ENCODE data around the gene BEGAIN. TPM values are rescaled to one million over a fixed set of nuclear protein-coding genes. Genes with fewer than 3 reads are reported as not detected.

Gene BEGAIN
- polyA plus RNA-seq, 2 donors, result 0.28 to 0.88 TPM

DNA sequence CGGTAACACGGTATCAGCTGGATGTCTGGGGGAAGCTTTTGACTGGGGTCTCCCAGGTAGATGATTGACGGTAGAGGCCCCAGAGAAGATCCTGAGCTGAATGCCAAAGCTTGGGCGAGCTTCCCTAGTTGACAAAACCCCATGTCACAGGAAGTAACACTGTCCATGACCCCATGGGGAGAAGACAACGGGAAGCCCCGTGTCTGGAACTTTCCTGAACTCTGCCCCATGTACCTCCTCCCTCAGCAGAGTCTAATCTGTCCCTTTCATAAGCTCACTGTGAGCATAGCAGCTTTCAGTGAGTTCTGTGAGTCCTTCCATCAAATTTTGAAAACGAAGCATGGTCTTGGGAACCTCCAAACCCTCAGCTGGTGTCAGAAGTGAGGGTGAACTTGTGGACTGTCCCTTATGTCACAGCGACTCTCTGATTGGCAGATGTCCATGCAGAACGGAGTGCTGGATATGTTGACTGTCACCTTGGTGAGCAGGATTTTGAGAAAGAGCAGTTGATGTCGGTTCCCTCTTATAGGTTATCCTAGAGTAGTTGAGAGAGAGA is 29.7 kb upstream of the BEGAIN start:
- H3K4me1 ChIP-seq (ENCODE audit: control insufficient read depth in 2 of 2, insufficient read depth in 2 of 2, low read length in 1 of 2), result peaks cover 0 to 2% of the 10 kb centered on the region in 2 donors
- H3K27ac ChIP-seq (ENCODE audit: low read depth in 2 of 2, low read length in 1 of 2), result no peak overlapping the region

DNA sequence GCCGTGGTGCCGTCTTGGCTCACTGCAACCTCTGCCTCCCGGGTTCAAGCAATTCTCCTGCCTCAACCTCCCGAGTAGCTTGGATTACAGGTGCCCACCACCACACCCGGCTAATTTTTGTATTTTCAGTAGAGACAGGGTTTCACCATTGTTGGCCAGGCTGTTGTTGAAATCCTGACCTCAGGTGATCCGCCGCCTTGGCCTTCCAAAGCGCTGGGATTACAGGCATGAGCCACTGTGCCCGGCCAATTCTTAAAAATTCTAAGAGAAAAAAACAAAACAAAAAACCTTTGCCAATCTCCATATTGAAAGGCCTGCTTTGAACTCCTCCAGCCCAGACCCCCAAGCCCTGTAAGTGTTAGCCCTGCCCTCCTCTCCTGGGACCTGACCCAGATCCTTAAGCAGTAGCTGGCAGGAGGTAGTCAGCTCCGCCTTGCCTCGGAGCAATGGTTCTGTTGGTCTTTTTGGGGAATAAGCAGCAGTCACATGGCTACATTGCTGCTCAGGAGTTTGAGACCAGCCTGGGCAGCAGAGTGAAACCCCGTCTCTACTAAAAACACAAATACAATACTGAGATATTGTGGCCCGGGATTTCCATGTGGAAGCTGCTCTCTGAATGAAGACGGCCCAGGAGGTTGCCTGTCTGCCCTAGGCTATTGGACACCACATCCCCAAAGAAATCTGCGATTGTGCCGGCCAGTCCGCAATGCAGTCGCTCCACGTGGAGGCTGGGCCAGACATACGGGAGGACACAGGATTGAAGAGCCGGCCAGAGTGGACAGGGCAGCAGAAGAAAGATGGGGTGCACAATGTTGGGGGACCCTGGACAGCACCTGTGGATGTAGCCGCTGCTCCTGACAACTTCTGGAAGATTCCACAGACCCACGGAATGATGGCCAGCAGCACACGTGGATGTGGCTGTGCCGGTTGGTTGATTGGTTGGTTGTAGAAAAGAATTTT is 28.8 kb upstream of the BEGAIN start:
- WGBS, 2 donors, result 80 to 88% methylated on average over 25 of the region's 25 CpGs
- H3K27ac ChIP-seq (ENCODE audit: low read depth in 2 of 2, low read length in 1 of 2), result no peak overlapping the region
- H3K36me3 ChIP-seq (ENCODE audit: control insufficient read depth in 2 of 2, insufficient read depth in 2 of 2, low read length in 1 of 2), result no peaks in the 10 kb centered on the region
- H3K27me3 ChIP-seq (ENCODE audit: control insufficient read depth in 1 of 2, insufficient read depth in 2 of 2, low read length in 2 of 2), result peaks cover 0 to 4% of the 10 kb centered on the region in 2 donors
- no peak overlapping the region for H3K4me3 ChIP-seq (ENCODE audit: low read depth in 1 of 2, low read length in 2 of 2)
- H3K4me1 ChIP-seq (ENCODE audit: control insufficient read depth in 2 of 2, insufficient read depth in 2 of 2, low read length in 1 of 2), result peaks cover 0 to 2% of the 10 kb centered on the region in 2 donors
- H3K9me3 ChIP-seq (ENCODE audit: control insufficient read depth in 2 of 2, insufficient read depth in 1 of 2, low read depth in 1 of 2, low read length in 1 of 2), result no peaks in the 10 kb centered on the region

More for the DNA sequence above, 29.7 kb upstream of the BEGAIN start:
- 57 to 62% methylated on average over 10 of the region's 10 CpGs for WGBS, 2 donors
- no peak overlapping the region for H3K4me3 ChIP-seq (ENCODE audit: low read depth in 1 of 2, low read length in 2 of 2)
- H3K36me3 ChIP-seq (ENCODE audit: control insufficient read depth in 2 of 2, insufficient read depth in 2 of 2, low read length in 1 of 2), result no peaks in the 10 kb centered on the region
- peaks cover 0 to 4% of the 10 kb centered on the region in 2 donors for H3K27me3 ChIP-seq (ENCODE audit: control insufficient read depth in 1 of 2, insufficient read depth in 2 of 2, low read length in 2 of 2)
- no peaks in the 10 kb centered on the region for H3K9me3 ChIP-seq (ENCODE audit: control insufficient read depth in 2 of 2, insufficient read depth in 1 of 2, low read depth in 1 of 2, low read length in 1 of 2)

DNA sequence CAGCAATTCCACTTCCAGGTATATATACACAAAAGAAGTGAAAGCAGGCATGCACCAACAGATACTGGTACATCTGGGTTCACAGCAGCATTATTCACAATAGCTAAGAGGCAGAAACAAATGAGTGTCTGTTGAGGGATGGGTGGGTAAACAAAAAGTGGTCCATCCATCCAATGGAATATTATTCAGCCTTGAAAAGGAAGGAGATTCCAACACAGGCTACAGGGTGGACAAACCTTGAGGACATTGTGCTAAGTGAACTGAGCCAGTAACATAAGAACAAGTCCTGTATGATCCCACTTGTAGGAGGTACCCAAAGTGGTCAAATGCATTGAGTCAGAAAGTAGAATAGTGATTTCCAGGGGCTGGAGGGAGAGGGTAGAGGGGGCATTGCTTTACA is 27.6 kb upstream of the BEGAIN start:
- no peak overlapping the region for H3K27ac ChIP-seq (ENCODE audit: low read depth in 2 of 2, low read length in 1 of 2)
- peaks cover 0 to 2% of the 10 kb centered on the region in 2 donors for H3K4me1 ChIP-seq (ENCODE audit: control insufficient read depth in 2 of 2, insufficient read depth in 2 of 2, low read length in 1 of 2)
- H3K9me3 ChIP-seq (ENCODE audit: control insufficient read depth in 2 of 2, insufficient read depth in 1 of 2, low read depth in 1 of 2, low read length in 1 of 2), result no peaks in the 10 kb centered on the region
- H3K4me3 ChIP-seq (ENCODE audit: low read depth in 1 of 2, low read length in 2 of 2), result no peak overlapping the region
- peaks cover 0 to 4% of the 10 kb centered on the region in 2 donors for H3K27me3 ChIP-seq (ENCODE audit: control insufficient read depth in 1 of 2, insufficient read depth in 2 of 2, low read length in 2 of 2)
- H3K36me3 ChIP-seq (ENCODE audit: control insufficient read depth in 2 of 2, insufficient read depth in 2 of 2, low read length in 1 of 2), result no peaks in the 10 kb centered on the region

DNA sequence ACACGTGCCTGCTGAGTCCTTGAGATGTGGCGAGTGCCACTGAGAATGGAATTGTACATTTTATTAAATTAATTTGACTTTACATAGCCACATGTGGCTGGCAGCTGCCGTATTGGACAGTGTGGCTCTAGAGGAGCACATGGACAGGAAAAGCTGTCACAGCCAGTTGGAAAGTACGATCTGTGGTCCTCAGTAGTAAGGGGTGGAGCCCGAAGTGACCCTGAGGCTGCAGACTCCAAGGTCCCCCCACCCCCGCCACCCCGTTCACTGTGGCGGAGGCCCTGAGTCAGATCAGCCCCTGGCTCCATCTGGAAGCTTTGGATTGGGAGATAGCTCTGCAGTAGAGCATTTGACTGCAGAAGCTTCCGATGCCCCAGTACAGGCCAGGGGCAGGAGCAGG is 25.8 kb upstream of the BEGAIN start:
- Histone ChIP-seq H3K4me1 (ENCODE audit: control insufficient read depth in 2 of 2, insufficient read depth in 2 of 2, low read length in 1 of 2) (peaks cover 0 to 2% of the 10 kb centered on the region in 2 donors), H3K4me3 (ENCODE audit: low read depth in 1 of 2, low read length in 2 of 2) (no peak overlapping the region), H3K27me3 (ENCODE audit: control insufficient read depth in 1 of 2, insufficient read depth in 2 of 2, low read length in 2 of 2) (no peaks in the 10 kb centered on the region), H3K9me3 (ENCODE audit: control insufficient read depth in 2 of 2, insufficient read depth in 1 of 2, low read depth in 1 of 2, low read length in 1 of 2) (no peaks in the 10 kb centered on the region), H3K27ac (ENCODE audit: low read depth in 2 of 2, low read length in 1 of 2) (no peak overlapping the region), H3K36me3 (ENCODE audit: control insufficient read depth in 2 of 2, insufficient read depth in 2 of 2, low read length in 1 of 2) (no peaks in the 10 kb centered on the region)
- WGBS, 2 donors, result 78 to 80% methylated on average over 9 of the region's 9 CpGs

DNA sequence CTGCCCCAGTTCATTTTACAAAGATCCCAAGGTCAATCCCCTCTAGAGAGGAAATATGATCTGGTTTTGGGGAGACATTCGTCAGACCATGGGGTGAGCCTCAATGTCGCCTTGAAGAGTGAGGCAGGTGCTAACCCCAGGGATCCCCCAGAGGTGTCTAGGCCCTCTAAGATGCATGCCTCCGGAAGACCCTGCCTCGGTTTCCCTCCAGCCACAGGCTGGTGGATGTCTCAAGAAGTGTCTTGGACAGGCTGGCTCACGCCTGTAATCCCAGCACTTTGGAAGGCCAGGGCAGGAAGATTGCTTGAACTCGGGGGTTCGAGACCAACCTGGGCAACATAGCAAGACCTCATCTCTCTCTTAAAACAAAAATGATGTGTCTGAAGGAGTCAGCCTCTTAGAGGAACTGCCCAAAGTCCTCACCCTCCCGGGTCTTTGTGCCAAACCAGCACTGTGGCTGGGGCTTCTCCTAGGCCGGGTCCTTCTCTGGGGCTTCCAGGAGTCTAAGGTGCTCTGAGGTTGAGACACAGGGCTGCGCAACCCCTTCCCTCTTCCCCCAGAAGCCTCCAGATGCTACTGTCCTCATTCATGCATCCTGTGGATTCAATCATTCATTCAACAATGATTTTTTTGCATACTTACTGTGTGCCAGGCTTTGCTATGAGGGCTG is 24.7 kb upstream of the BEGAIN start:
- Histone ChIP-seq H3K4me3 (ENCODE audit: low read depth in 1 of 2, low read length in 2 of 2) (no peak overlapping the region), H3K36me3 (ENCODE audit: control insufficient read depth in 2 of 2, insufficient read depth in 2 of 2, low read length in 1 of 2) (no peaks in the 10 kb centered on the region), H3K27ac (ENCODE audit: low read depth in 2 of 2, low read length in 1 of 2) (no peak overlapping the region), H3K4me1 (ENCODE audit: control insufficient read depth in 2 of 2, insufficient read depth in 2 of 2, low read length in 1 of 2) (no peaks in the 10 kb centered on the region), H3K27me3 (ENCODE audit: control insufficient read depth in 1 of 2, insufficient read depth in 2 of 2, low read length in 2 of 2) (no peaks in the 10 kb centered on the region), H3K9me3 (ENCODE audit: control insufficient read depth in 2 of 2, insufficient read depth in 1 of 2, low read depth in 1 of 2, low read length in 1 of 2) (peaks cover 0 to 2% of the 10 kb centered on the region in 2 donors)
- WGBS, 2 donors, result 88 to 90% methylated on average over 10 of the region's 10 CpGs

DNA sequence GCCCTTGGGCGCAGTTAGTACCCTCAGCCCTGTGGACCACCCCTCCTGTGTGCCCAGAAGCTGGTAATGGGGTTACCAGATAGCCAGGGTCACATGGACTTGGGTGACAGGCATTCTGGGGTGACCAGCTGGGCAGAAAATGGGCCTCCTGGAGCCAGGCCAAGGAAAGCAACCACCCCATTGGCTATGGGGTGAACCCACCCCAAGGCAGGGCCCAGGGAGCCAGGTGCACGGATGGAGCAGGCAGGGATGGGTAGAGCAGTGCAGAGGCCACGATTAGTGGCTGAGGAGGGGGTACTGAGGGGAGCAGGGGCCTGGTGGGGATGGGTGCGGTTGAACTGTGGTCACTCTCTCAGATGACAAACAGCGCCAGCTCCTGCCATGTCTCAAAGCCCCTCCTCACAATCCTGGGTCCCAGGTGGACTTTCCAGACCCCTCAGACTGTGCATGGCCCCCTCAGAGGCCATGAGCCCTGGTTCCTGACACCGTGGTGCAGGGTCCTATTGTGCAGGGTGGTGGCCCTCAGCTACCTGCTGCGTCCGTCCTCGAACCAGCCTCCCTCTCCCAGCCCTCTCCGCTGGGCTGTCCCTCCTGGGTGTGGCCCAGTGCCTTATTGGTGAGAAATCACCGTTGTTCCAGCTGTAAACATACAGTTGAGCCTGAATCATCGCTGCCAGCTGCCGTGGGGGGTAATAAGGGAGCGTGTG is 23.4 kb upstream of the BEGAIN start:
- WGBS, 2 donors, result 64 to 70% methylated on average over 14 of the region's 14 CpGs

DNA sequence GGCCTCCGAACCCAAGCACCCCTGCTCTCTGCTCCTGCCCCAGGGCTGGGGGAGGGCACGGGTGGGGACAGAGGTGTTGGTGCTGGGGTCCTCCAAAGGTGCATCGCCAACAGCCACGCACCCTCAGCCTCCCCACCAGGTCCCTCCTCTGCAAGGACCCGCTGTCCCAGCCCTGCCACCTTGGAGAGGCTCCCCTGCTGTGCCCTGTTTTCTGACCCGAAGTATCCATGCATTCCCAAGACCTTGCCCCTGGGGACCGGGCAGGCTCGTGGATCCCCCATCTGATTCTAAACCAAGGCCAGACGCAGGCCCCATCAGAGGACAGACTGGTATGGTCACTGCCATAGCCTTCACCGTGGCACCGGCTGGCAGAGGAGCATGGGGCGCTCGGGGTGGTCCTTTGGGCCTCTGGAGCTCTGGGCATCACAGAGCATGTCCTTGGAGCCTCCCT is 22.7 kb upstream of the BEGAIN start:
- no peaks in the 10 kb centered on the region for H3K4me1 ChIP-seq (ENCODE audit: control insufficient read depth in 2 of 2, insufficient read depth in 2 of 2, low read length in 1 of 2)
- no peak overlapping the region for H3K4me3 ChIP-seq (ENCODE audit: low read depth in 1 of 2, low read length in 2 of 2)
- H3K27ac ChIP-seq (ENCODE audit: low read depth in 2 of 2, low read length in 1 of 2), result no peak overlapping the region
- no peaks in the 10 kb centered on the region for H3K36me3 ChIP-seq (ENCODE audit: control insufficient read depth in 2 of 2, insufficient read depth in 2 of 2, low read length in 1 of 2)
- no peaks in the 10 kb centered on the region for H3K27me3 ChIP-seq (ENCODE audit: control insufficient read depth in 1 of 2, insufficient read depth in 2 of 2, low read length in 2 of 2)
- 87 to 90% methylated on average over 13 of the region's 13 CpGs for WGBS, 2 donors
- H3K9me3 ChIP-seq (ENCODE audit: control insufficient read depth in 2 of 2, insufficient read depth in 1 of 2, low read depth in 1 of 2, low read length in 1 of 2), result peaks cover 0 to 2% of the 10 kb centered on the region in 2 donors

More for the DNA sequence above, 23.4 kb upstream of the BEGAIN start:
- Histone ChIP-seq H3K4me3 (ENCODE audit: low read depth in 1 of 2, low read length in 2 of 2) (no peak overlapping the region), H3K36me3 (ENCODE audit: control insufficient read depth in 2 of 2, insufficient read depth in 2 of 2, low read length in 1 of 2) (no peaks in the 10 kb centered on the region), H3K4me1 (ENCODE audit: control insufficient read depth in 2 of 2, insufficient read depth in 2 of 2, low read length in 1 of 2) (no peaks in the 10 kb centered on the region), H3K27me3 (ENCODE audit: control insufficient read depth in 1 of 2, insufficient read depth in 2 of 2, low read length in 2 of 2) (no peaks in the 10 kb centered on the region), H3K27ac (ENCODE audit: low read depth in 2 of 2, low read length in 1 of 2) (no peak overlapping the region), H3K9me3 (ENCODE audit: control insufficient read depth in 2 of 2, insufficient read depth in 1 of 2, low read depth in 1 of 2, low read length in 1 of 2) (peaks cover 0 to 2% of the 10 kb centered on the region in 2 donors)

DNA sequence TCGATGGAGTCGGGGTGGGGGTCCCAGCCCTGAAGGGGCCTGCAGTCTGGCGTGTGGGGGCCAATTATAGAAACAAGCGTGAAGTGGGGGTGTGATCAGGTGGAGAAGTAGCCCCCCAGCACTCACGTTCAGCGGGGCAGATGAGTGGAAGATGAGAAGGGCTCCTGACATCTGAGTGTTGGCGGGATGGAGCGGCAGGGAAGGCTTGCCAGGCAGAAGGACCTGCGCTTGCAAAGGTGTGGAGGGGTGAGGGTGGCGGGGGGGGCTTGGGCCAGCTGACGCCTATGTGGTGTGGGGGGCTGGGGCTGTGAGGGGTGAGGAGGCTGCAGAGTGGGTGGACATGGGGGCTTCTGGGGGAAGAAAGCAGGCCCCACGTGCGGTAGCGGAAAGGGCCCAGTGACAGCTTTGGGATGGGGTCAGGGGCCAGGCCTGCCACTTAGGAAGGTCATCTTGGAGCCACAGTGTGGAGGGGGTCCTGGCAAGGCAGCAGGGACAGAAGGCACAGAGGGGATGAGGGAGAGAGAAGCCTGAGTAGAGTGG is 22.2 kb upstream of the BEGAIN start:
- no peaks in the 10 kb centered on the region for H3K36me3 ChIP-seq (ENCODE audit: control insufficient read depth in 2 of 2, insufficient read depth in 2 of 2, low read length in 1 of 2)
- peaks cover 0 to 2% of the 10 kb centered on the region in 2 donors for H3K9me3 ChIP-seq (ENCODE audit: control insufficient read depth in 2 of 2, insufficient read depth in 1 of 2, low read depth in 1 of 2, low read length in 1 of 2)
- H3K4me1 ChIP-seq (ENCODE audit: control insufficient read depth in 2 of 2, insufficient read depth in 2 of 2, low read length in 1 of 2), result no peaks in the 10 kb centered on the region
- no peaks in the 10 kb centered on the region for H3K27me3 ChIP-seq (ENCODE audit: control insufficient read depth in 1 of 2, insufficient read depth in 2 of 2, low read length in 2 of 2)
- WGBS, 2 donors, result 88 to 89% methylated on average over 14 of the region's 14 CpGs
- no peak overlapping the region for H3K4me3 ChIP-seq (ENCODE audit: low read depth in 1 of 2, low read length in 2 of 2)
- no peak overlapping the region for H3K27ac ChIP-seq (ENCODE audit: low read depth in 2 of 2, low read length in 1 of 2)
